CD4-positive, alpha-beta T cell treated with Interleukin-12 subunit alpha and Interleukin-12 subunit beta, for 1 hour (primary cell): ENCODE measurements around the gene RASGEF1C.

Experiments
- DNase-seq: peaks from one replicate; pipeline ENCODE4 v3.0.0-alpha.2; 2020

The RASGEF1C gene

GRCh38 chr5:180209137-180209581 is at the start of gene RASGEF1C:
Gene RASGEF1C (minus strand): TSS chr5:180209211. CDS start chr5:180138052, 71,159 bp downstream.
- DNase-seq, result peak; percentile 54

GRCh38 chr5:180253036-180253824 is 44.2 kb upstream of the RASGEF1C start:
- no peak for DNase-seq

- no peak for DNase-seq
These were observed 42.9 kb upstream of the RASGEF1C start for GRCh38 chr5:180251887-180252286.

DNA sequence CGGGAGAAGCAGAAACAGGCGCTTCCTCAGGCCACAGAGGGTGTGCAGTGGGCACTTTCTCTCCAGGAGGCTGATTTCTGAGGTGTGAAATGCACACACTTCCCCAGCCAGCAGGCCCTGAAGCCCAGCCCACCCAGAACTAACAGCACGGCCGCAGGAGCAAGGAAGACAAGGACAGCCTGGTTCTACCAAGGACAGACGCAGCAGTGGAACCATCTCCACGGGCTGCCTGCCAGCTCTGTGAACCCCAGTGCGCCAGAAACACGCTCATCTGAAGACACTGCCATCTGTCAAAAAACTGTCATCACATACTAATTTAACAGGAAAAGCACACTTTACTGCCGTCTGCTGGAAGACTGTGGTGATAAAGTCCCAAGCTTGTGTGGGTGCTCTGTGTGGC is 42.1 kb upstream of the RASGEF1C start:
- DNase-seq, result no peak

- DNase-seq, result no peak
These were observed 41.3 kb upstream of the RASGEF1C start for GRCh38 chr5:180250329-180250728.

- DNase-seq, result no peak
These were observed 32.6 kb upstream of the RASGEF1C start for GRCh38 chr5:180241600-180241999.

DNA sequence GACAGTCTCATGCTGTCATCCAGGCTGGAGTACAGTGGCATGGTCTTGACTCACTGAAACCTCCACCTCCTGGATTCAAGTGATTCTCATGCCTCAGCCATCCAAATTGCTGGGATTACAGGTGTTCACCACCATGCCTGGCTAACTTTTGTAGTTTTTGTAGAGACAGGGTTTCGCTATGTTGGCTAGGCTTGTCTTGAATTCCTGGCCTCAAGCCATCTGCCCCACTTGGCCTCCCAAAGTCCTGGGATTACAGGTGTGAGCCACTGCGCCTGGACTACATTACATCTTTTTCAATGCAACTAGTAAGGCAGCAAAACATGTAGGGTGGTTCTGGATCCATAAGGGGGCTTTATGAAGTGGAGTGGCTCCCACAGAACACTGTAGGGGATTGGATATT is 29.6 kb upstream of the RASGEF1C start:
- DNase-seq, result no peak

GRCh38 chr5:180235846-180236245 is 26.8 kb upstream of the RASGEF1C start:
- no peak for DNase-seq

GRCh38 chr5:180235077-180235476 is 26.1 kb upstream of the RASGEF1C start:
- no peak for DNase-seq

GRCh38 chr5:180234271-180234670 is 25.3 kb upstream of the RASGEF1C start:
- DNase-seq, result no peak

- no peak for DNase-seq
These were observed 24.7 kb upstream of the RASGEF1C start for GRCh38 chr5:180233729-180234128.

- no peak for DNase-seq
These were observed 21.0 kb upstream of the RASGEF1C start for GRCh38 chr5:180230017-180230416.

- no peak for DNase-seq
These were observed 13.0 kb upstream of the RASGEF1C start for GRCh38 chr5:180222056-180222455.

GRCh38 chr5:180217797-180218196 is 8.8 kb upstream of the RASGEF1C start:
- no peak for DNase-seq

GRCh38 chr5:180216646-180217171 is 7.7 kb upstream of the RASGEF1C start:
- DNase-seq, result no peak

GRCh38 chr5:180215783-180216630 is 7.0 kb upstream of the RASGEF1C start:
- no peak for DNase-seq

DNA sequence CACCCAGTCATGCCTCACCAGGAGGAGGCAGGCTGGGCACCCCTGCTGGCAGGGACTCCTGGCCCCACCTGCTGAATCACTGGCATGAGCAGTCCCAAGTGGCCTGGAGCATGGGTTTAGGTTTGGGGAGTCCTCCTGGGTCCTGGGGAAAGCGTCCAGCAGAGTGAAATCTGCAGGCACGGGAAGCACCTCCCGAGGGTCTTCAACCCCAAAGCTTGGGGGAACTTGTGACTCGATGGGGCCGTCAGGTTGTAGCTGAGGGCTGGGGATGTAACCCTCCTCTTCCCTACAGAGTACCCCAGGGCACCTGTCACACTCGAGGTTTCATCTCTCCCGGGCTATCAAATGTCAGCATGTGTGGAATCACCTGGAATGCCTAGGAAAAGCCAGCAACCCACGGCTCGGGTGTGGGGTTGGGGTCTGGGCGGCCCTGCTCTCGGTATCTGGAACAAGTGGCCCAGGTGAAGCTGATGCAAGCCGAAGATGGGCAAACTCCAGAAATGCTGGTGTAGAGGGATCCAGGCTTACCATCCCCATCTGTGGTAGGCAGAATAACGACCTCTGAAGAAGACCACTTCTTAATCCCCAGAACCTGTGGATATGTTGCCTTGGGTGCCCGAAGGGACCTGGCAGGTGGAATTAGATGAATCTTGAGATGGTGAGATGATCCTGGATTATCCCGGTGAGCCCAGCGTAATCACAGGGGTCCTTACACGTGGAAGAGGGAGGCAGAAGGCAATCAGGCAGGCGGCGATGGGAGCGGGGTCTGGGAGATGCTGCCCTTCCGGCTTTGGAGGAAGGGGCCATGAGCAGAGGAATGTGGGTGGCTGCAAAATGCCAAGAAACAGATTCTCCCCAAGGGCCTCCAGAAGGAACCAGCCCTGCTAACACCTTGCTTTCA is 6.1 kb upstream of the RASGEF1C start:
- no peak for DNase-seq

GRCh38 chr5:180213657-180214207 is 4.7 kb upstream of the RASGEF1C start:
- DNase-seq, result no peak

- DNase-seq, result no peak
These were observed 4.2 kb upstream of the RASGEF1C start for GRCh38 chr5:180213256-180213600.

GRCh38 chr5:180212363-180213255 is 3.6 kb upstream of the RASGEF1C start:
- no peak for DNase-seq

DNA sequence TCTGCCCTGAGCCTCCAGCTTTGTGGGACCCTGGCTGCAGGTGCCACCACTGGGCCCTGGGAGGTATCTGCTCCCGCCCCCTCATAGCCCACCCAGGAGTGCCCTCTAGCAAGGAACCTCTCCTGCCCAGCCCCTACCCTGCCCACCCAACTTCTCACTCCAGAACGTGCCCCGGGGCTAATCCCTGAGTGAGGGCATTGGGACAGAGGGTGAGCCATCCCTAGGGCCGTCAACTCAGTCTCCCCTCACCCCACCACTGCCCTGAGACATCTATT is 2.7 kb upstream of the RASGEF1C start:
- no peak for DNase-seq
